OCI-LY1 (cell line): Measurements from ENCODE around the gene BLOC1S6.

Experiments
- H2AFZ ChIP-seq: fragments of 200-600 bp; sonication (generic), shearing (Covaris generic); 2 replicates; pipeline ENCODE4 v1.6.0; 2014; ENCODE audit warnings: antibody characterized with exemption, mild to moderate bottlenecking, low read length
- H3F3A ChIP-seq: fragments of 200-600 bp; sonication (generic), shearing (Covaris generic); 2 replicates; pipeline ENCODE4 v1.6.0; 2014; ENCODE audit warnings: mild to moderate bottlenecking, antibody characterized with exemption, low read length, moderate library complexity; ENCODE audit not compliant: insufficient read depth
- H3K27ac ChIP-seq: fragments of 200-600 bp; sonication (generic); 2 replicates; pipeline ENCODE4 v1.5.1; 2014; ENCODE audit warnings: low read length, mixed run types, mild to moderate bottlenecking, low read depth; ENCODE audit not compliant: poor library complexity, severe bottlenecking
- H3K27me3 ChIP-seq: fragments of 200-600 bp; sonication (generic); 2 replicates; pipeline ENCODE4 v1.6.0; 2014; ENCODE audit warnings: antibody characterized with exemption, mild to moderate bottlenecking, low read length, moderate library complexity; ENCODE audit not compliant: insufficient read depth
- H3K36me3 ChIP-seq: fragments of 200-600 bp; sonication (generic); 2 replicates; pipeline ENCODE4 v1.6.1; 2014; ENCODE audit warnings: mild to moderate bottlenecking, antibody characterized with exemption, low read length, moderate library complexity, mixed read lengths; ENCODE audit not compliant: insufficient read depth
- H3K4me1 ChIP-seq: fragments of 200-600 bp; sonication (generic); 2 replicates; pipeline ENCODE4 v1.5.1; 2014; ENCODE audit warnings: mild to moderate bottlenecking, low read length, moderate library complexity; ENCODE audit not compliant: insufficient read depth, severe bottlenecking
- H3K4me2 ChIP-seq: fragments of 200-600 bp; sonication (generic), shearing (Covaris generic); 2 replicates; pipeline ENCODE4 v1.6.1; 2014; ENCODE audit warnings: low read length
- H3K4me3 ChIP-seq: fragments of 200-600 bp; sonication (generic); 2 replicates; pipeline ENCODE4 v1.5.1; 2014; ENCODE audit warnings: low read length, low read depth, mild to moderate bottlenecking, mixed read lengths; ENCODE audit not compliant: poor library complexity, severe bottlenecking
- H3K79me2 ChIP-seq: fragments of 200-600 bp; shearing (Covaris generic); 2 replicates; pipeline ENCODE4 v1.6.1; 2016; ENCODE audit warnings: mixed run types, low read length, mixed read lengths; ENCODE audit not compliant: insufficient read depth
- H3K9ac ChIP-seq: fragments of 200-600 bp; sonication (generic), shearing (Covaris generic); 2 replicates; pipeline ENCODE4 v1.6.1; 2014; ENCODE audit warnings: mild to moderate bottlenecking, low read length, mixed read lengths
- H3K9me2 ChIP-seq: fragments of 200-600 bp; sonication (generic), shearing (Covaris generic); 2 replicates; pipeline ENCODE4 v1.6.1; 2014; ENCODE audit warnings: low read depth, mild to moderate bottlenecking, low read length, mixed read lengths
- H3K9me3 ChIP-seq: fragments of 200-600 bp; shearing (Covaris generic); 2 replicates; pipeline ENCODE4 v1.6.1; 2014; ENCODE audit warnings: low read length, mixed read lengths
- H4K20me1 ChIP-seq: fragments of 200-600 bp; sonication (generic), shearing (Covaris generic); 2 replicates; pipeline ENCODE4 v1.6.0; 2016; ENCODE audit warnings: mild to moderate bottlenecking, low read length; ENCODE audit not compliant: insufficient read depth
- EZH2 ChIP-seq: fragments of 200-600 bp; sonication (generic), shearing (Covaris generic); IDR thresholded peaks from 2 replicates; pipeline ENCODE4 v1.8.0; 2017; ENCODE audit warnings: borderline replicate concordance, mixed run types, mild to moderate bottlenecking, antibody characterized with exemption, low read length, moderate library complexity, mixed read lengths
- TF ChIP-seq, protein P1 (sequence below): fragments of 200-600 bp; sonication (generic), shearing (Covaris generic); IDR thresholded peaks from 2 replicates; pipeline ENCODE4 v1.5.1; 2017; ENCODE audit warnings: mild to moderate bottlenecking, antibody characterized with exemption, low read length, moderate library complexity, mixed read lengths

The BLOC1S6 gene

GRCh38 chr15:45573961-45574629 is 13.1 kb upstream of the BLOC1S6 start:
- Histone ChIP-seq H3K9me3 (peaks cover 9% of the 10 kb centered on the region), H2AFZ (no peak overlapping the region), H3K79me2 (no peaks in the 10 kb centered on the region), H3K36me3 (no peaks in the 10 kb centered on the region; the same call in 1 of the 2 replicates), H3K9ac (no peak overlapping the region), H3K27me3 (no peaks in the 10 kb centered on the region), H4K20me1 (no peaks in the 10 kb centered on the region), H3K27ac (no peak overlapping the region), H3K4me3 (no peak overlapping the region), H3K9me2 (no peaks in the 10 kb centered on the region), H3F3A (no peaks in the 10 kb centered on the region), H3K4me2 (no peak overlapping the region), H3K4me1 (peaks cover 8% of the 10 kb centered on the region)
- TF ChIP-seq EZH2 = no peak
- TF ChIP-seq, protein P1, sequence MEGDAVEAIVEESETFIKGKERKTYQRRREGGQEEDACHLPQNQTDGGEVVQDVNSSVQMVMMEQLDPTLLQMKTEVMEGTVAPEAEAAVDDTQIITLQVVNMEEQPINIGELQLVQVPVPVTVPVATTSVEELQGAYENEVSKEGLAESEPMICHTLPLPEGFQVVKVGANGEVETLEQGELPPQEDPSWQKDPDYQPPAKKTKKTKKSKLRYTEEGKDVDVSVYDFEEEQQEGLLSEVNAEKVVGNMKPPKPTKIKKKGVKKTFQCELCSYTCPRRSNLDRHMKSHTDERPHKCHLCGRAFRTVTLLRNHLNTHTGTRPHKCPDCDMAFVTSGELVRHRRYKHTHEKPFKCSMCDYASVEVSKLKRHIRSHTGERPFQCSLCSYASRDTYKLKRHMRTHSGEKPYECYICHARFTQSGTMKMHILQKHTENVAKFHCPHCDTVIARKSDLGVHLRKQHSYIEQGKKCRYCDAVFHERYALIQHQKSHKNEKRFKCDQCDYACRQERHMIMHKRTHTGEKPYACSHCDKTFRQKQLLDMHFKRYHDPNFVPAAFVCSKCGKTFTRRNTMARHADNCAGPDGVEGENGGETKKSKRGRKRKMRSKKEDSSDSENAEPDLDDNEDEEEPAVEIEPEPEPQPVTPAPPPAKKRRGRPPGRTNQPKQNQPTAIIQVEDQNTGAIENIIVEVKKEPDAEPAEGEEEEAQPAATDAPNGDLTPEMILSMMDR = peak; percentile 17; the same call in 1 of the 2 replicates

GRCh38 chr15:45581919-45582318 is 5.3 kb upstream of the BLOC1S6 start:
- Histone ChIP-seq H3K36me3 (no peaks in the 10 kb centered on the region), H3K9me2 (no peaks in the 10 kb centered on the region), H4K20me1 (no peaks in the 10 kb centered on the region), H2AFZ (no peak overlapping the region), H3K4me2 (no peak overlapping the region), H3K27ac (no peak overlapping the region), H3K4me3 (no peak overlapping the region), H3K4me1 (peaks cover 13% of the 10 kb centered on the region), H3K9ac (no peak overlapping the region), H3K9me3 (no peaks in the 10 kb centered on the region), H3F3A (no peaks in the 10 kb centered on the region), H3K27me3 (no peaks in the 10 kb centered on the region), H3K79me2 (no peaks in the 10 kb centered on the region)
- no peak for TF ChIP-seq EZH2
- TF ChIP-seq, protein P1 = no peak

GRCh38 chr15:45583731-45584639 is 3.2 kb upstream of the BLOC1S6 start:
- Histone ChIP-seq H3F3A (no peaks in the 10 kb centered on the region), H2AFZ (no peak overlapping the region), H3K4me3 (no peak overlapping the region), H3K4me1 (peaks cover 23% of the 10 kb centered on the region), H3K27ac (no peak overlapping the region), H3K9ac (no peak overlapping the region), H3K9me3 (no peaks in the 10 kb centered on the region), H3K36me3 (no peaks in the 10 kb centered on the region), H3K79me2 (peaks cover 14% of the 10 kb centered on the region), H3K4me2 (no peak overlapping the region), H3K27me3 (no peaks in the 10 kb centered on the region), H3K9me2 (no peaks in the 10 kb centered on the region), H4K20me1 (no peaks in the 10 kb centered on the region)
- TF ChIP-seq EZH2 = no peak
- TF ChIP-seq, protein P1 = no peak
